Activated CD8-positive, alpha-beta memory T cell treated with anti-CD3 and anti-CD28 coated beads, Interleukin-2, amount 50 U/mL, for 24 hours (primary cell): ENCODE results near the gene C3orf49.

Experiments used
- DNase-seq: peaks from one replicate; pipeline ENCODE4 v3.0.0-alpha.2; 2020; ENCODE audit errors: extremely low read depth

The C3orf49 gene, protein sequence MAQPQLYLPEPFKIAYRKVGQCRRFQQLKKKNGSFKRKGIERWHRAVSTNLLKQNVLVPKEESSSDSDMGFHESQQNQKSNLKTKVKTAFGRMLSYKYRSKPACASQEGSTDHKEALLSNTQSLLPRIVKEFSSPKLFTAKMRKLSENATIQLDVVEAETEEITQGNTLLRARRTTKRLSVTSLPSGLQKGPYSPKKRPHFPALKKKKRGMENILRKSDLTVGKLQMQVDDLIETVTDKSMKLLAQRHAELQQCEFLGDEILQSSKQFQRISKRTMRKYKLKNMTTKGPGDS

DNA sequence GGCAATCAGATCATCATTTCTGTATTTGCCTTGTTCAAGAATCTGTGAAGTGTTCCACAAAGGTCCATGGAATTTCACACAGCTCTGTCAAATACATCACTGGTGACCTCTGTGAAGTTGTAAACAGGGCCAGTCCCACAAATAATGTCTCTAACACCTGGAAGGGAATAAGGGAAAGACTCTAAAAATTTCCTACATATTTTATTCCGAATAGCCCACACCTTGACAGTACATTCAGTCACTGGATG is at the start of gene C3orf49:
Gene C3orf49 (plus strand): TSS at position 149 of the 248 bp plus-strand sequence. CDS start 173 bp downstream, outside the sequence.
- DNase-seq, result no peak

DNA sequence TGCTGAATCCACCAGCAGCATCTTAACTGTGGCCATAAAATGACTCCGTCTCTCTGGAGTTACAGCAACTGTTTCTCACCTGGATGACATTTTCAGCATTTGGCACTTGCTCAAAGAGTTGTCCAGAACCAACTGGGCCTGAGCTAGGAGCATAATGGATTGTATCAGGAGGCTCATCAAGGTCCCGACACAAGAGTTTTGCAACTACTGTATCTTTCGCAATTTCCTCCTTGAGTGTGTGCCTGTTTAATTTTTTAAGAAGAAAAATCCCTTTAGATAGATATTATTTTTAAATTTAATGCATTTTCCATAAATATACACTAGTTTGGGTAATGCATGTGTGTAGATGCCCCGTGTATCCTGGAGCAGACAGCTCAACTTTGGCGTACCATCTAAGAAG is 44.3 kb upstream of the C3orf49 start:
- no peak for DNase-seq

DNA sequence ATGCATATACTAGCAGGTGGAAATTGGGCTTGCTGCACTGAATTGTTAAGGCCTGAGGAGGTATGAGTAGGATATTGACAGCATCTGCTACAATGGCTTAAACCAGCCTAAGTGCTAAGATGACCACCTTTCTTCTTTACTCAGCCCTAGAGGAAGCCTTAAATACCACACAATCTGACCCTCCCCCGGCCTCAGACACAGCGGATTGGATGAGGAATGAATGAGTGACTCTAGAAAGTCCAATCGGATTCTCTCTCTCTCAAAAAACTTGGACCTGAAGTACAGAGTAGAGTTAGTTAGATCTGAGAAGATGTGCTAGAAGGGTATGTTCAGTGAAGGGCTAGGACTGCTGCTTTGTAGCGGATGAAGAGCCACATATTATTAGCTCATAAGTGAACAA is 39.9 kb upstream of the C3orf49 start:
- no peak for DNase-seq

DNA sequence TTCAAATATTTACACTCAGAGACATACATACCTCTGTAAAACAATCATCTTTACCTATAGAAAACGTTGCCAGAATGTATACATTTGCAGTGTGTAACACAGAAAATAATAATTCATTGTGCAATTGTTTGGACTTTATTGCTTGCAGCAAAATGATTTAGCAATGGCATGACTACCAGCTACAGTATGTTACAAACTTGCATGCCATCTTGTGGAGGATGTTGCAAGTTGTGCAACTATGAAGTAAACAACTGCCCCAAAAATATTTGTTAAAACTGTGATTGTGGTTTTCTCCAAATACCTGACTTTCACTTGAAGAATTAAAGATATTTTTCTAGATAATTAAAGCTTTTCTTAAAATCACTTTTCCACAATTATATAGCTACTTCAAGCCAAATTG is 27.1 kb upstream of the C3orf49 start:
- DNase-seq, result no peak

DNA sequence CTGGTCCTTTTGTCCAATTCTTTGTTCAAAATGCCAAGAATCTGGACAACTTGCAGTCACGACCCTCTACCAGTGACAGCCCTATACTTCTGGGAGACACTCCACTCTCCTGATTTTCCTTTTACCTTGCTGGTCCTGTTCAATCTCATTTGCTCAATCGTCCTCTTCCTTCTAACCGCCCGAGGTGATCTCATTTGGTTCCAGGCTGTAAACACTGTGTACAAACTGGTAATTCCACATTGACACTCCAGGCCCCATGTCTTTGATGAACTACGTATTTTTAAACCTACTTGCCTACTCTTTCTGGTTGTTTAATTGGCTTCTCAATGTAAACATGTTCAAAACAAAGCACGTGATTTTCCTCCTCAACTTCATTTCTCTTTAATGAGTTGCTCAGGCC is 23.7 kb upstream of the C3orf49 start:
- DNase-seq, result no peak

DNA sequence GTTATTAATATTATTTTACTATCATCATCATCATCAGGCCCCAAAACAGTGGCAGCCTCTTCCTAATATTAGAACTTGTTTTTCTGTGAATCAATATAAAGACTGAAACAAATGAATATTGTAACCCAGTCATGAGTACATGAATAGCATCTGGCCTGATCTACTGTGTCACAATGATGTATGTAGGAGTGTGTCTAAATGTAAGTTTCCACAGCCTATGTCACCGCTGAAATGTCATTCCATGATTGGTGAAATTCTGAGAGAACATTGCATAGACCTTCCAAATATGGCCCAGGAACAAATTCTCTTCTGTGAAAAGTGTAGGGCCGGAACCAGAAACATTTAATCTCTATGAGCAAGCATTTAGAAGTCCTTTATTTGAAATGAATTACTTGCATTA is 20.6 kb upstream of the C3orf49 start:
- DNase-seq, result no peak

DNA sequence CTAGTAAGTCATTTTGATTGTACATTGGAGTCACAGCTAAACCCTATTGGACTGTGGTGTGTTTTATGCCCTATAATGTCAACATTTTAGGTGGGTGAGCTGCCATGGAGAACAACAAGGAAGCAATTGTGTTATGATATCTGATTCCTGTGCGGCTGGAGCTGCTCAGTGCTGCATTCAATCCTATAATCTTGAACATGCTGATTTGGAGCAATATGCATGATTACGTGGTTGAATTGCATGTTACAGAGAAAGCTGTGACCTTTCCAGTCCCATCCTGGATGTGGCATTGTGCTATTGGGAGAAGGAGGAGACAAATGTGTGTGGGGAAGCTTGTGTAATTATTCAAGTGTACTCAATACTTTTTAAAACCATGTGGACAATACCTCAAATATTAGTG is 20.1 kb upstream of the C3orf49 start:
- no peak for DNase-seq

DNA sequence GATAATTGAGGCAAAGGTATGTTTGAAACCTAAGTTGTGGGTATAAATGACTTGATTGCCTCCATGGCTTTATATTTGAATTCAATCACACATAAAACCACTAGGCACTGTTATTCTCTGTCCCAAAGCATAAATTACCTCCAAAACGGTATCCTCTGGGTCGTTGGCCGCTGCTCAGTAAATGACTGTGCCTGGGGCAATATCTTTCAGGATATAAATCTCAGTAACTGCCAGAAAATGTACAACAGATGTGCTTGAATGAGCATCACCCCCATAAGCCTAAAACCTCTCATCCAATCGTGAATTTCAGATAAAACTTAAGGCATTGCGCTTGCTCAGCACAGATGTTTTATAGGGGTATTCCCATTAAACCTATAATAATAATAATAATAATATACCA is 19.0 kb upstream of the C3orf49 start:
- DNase-seq, result no peak

DNA sequence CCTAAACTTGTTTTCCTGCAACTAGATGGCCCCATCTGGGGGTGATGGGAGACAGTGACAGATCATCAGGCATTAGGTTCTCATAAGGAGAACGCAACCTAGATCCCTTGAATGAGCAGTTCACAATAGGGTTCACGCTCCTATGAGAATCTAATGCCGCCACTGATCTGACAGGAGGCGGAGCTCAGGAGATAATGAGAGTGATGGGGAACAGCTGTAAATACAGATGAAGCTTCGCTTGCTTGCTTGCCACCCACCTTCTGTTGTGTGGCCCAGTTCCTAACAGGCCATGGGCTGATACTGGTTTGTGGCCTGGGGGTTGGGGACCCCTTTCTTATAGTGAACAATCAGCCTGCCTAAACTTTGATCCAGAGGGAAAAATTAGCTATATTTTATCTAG is 15.2 kb upstream of the C3orf49 start:
- DNase-seq, result no peak

DNA sequence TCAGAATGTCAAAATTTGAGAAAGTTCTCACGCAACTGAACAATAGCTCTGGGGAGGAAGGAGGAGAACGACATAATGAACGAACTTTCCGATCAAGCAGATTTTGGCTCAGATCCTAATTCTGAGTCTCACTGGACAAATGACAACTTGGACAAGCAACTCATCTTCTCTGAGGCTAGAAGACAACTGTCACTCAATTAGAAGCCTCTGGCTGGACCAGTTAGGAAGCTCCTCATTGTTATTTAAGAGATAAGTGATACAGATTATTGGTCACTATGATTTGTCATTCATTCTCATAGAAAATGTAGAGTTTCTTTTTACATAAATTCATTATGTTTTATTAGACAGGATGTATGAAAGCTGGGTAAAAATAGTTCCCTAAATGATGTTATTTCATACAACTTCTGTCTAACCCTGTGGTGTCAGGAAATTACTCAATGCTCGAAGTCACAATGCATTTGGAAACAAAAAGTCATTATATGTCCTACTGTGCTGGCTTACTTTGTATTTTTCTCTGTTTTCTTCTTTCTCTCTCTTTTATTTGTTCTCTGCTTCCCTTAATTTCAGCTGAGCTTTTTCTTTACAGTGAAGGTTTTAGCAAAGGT is 11.0 kb upstream of the C3orf49 start:
- no peak for DNase-seq

DNA sequence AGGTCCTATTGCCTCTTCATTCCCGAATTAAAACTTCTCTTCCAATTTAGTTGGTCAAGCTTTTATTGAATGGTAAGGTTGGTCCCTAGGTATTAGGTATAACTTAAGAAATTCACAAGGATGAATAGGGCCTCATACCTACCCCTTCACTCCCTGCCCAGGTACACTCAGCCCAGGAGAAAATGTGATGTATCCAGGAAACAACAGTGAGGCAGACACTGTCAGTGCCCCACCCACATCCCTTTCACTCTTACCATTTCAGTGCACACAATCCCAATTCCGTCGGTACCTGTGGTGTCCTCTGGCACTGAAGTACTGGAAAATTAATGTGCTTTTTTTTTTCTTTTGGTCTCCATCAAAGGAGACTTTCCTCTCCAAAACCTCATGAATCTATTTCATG is 10.5 kb upstream of the C3orf49 start:
- no peak for DNase-seq

DNA sequence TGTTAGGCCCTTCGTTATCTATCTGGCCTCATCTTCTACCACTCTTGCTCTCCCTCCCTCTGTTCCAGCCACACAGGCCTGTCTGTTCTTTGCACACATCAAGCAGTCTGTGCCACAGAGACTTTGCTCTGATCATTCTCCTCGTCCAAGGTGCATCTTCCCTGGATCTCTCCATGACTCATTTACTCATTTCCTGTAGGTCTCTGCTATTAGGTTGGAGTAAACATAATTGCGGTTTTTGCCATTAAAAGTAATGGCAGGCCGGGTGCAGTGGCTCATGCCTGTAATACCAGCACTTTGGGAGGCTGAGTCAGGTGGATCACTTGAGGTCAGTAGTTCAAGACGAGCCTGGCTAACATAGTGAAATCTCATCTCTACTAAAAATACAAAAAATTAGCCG is 9.5 kb upstream of the C3orf49 start:
- DNase-seq, result no peak

DNA sequence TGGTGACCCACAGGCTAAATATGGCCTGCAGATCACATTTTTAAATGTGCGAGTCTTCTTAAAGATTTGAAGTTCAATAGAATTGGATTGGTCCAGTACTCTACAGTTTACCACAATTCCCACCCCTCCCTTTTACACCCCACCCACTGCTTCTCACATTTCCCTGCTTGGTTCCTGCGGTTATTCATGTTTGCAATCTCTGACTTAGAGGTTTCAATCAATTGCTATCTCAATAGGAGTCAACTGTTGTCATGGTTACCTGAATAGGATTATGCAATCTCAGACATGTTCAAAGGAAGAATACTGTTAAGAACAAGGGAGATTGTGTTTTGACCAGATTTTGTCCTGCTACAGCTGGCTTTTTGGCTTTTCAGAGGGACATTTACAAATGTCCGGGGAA is 4.9 kb upstream of the C3orf49 start:
- DNase-seq, result no peak

DNA sequence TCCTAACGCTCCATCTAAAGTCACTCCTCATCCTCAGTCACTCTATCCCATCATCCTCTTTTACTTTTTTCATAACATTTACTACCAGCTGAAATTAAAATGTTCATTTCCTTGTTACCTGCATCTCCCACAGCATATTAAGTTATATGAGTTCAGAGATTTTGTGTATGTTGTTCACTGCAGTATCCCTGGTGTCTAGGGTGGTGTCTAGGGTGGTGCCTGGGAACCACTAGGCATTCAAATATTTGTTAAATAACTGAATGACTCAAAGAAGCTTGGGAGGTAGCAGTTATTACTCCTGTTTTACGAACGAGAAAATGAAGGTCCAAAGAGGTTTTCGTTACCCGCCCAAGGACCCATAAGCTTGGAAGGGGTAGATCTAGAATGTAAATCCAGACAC is 1.9 kb upstream of the C3orf49 start:
- no peak for DNase-seq

DNA sequence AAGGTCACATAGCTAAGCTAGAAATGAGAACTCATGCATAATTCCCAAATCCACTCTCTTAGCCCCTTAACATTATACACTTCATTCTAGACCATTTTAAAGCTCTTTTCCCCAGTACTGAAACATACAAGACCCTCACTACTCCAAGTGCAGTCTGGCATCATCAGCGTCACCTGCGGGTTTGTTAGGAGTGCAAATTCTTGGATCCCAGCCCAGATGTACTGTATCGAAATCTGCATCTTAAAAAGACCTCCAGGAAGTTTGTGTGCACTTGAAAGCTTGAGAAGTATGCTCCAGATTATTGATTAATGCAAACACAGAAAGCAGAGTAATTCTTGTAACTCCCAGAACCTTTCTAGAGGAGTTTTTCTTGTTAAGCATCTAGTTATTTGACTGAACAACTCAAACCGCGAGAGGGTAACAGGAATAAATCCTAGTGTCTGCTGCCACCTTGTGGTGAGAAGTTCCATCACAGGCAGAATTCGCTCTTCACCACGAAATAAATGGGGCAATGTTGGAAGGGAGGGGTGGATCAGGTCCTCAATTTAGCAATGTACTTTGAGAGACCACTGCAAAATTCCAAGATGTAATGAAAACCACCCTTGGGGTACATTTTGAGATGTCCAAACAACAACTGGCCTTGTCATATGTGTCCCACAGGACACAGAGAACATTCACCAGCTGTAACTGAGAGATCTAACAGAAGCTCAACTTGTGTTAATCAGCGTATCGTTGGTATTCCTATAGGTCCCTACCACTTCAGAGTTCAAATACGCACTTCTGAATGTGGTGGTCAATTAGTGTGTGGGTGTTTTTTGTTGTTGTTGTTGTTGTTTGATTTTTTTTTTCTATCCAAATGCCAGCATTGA is 583 bp upstream of the C3orf49 start:
- no peak for DNase-seq

DNA sequence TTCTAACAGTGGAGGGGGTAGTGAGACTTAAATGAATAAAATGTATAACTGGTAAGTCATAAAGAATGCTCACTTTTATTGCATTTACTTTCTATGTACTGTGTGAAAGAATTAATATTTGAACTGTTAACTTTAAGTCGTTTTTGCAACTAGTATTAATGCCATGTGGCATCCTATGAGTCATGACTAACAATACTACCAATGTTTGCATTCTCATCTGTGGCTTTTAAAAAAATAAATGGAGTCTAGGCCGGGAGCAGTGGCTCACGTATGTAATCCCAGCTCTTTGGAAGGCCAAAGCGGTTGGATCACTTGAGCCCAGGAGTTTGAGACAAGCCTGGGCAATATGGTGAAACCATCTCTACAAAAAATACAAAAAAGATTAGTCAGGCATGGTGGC is 5.2 kb downstream of the C3orf49 start:
- DNase-seq, result no peak

DNA sequence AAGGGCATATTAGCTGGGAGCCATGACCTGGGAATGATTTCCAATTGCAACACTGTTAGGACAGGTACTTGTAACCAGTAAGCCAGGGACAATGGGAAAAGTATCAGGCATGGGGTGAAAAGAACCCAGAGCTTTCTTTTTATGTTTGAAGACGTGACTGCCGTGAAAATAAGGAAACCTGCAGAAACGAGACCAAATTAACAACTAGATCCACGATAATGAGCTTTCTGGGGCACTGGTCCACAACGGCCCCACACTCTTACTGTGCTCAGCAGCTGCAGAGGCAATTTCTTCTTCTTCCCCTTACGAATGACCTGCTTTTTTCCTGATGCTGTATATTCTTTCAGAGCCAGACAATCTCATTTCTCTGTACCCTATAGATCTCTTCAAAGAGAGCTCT is 11.4 kb downstream of the C3orf49 start:
- DNase-seq, result no peak

DNA sequence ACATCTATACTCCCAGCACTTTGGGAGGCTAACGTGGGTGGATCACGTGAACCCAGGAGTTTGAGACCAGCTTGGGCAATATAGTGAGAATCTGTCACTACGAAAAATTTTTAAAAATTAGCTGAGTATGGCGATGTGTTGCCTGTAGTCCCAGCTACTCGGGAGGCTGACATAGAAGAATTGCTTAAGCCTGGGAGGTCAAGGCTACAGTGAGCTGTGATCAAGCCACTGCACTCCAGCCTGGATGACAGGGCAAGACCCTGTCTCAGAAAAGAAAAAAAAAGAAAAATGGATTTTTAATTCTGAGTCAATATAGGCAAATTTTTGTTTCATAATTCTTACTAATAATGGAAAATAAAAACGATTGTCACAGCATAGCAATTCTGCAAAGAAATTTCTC is 13.3 kb downstream of the C3orf49 start:
- no peak for DNase-seq

DNA sequence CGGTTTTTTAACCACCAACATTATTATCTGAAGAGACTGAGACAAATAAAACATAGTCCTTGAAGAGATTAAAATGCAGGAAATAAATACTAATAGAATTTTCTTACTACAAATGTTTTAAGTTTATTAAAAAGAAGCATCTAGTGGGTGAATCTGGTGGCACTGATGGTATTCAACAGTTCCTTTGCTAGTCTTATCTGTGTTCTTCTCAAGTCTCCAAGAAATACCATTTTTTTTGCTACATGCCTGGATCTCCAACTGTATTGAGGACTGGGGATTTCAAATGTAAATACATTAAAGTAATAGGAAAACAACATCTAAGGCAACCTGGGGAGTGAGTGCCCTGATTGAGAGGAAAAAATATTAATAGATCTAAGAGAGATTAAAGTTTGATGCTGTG is 22.6 kb downstream of the C3orf49 start:
- no peak for DNase-seq

DNA sequence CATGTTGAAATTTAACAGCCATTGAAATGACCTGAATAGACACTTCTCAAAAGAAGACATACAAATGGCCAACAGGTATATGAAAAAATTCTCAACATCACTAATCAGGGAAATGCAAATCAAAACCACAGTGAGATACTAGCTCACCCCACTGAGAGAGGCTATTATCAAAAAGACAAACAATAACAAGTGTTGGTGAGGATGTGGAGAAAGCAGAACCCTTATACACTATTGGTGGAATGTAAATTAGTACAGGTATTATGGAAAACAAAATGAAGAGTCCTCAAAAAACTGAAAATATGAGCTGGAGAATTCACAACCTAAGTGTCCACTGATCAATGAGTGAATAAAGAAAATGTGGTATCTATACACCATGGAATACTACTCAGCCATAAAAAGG is 23.0 kb downstream of the C3orf49 start:
- DNase-seq, result no peak

DNA sequence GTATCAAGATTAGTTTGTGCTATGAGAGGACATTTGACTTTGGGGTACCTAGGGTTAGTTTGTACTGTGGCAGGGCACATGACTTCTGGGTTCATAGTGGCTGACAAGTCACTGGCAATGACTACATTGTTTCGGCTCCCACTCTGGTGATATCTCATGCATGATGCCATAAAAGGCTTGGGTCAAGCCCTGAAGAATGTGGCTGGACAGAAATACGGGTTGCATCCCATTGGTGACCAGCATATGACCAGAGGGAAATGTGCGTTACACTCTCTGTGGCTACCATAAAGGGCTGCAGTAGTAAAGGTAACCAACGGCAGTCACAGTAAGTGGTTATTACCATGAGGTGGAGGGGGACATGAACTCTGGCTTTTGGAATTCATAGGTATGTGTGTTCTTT is 26.1 kb downstream of the C3orf49 start:
- no peak for DNase-seq

DNA sequence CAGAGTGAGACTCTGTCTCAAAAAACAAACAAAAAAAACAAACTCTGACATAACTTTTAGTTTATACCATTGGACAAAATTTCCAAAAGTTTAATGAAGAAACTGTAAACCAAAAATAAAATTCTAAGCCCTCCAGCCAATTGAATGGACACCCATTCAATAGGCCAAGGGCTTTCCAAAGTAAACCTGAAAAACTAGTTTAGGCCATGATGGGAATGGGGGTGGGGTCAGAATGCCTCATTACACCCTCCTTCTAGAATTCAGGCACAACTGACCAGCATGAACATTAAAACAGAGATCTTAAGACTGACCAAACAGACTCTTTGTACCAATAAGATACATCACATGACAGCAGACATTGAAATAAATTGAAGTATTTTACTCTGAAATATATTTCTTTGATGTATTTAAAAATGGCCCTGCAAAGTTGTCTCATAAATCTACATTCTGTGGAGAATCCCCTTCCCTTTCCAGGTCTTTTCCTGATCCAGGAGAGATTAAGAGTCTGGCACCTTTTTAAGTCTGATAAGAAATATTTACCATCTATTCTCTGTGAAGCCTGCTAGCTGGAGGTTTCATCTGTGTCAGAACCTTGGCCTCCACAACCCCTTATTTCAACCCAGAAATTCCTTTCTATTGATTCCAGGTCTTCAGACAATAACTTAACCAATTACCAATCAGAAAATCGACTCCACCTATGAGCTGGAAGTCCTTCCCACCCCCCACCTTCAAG is 28.8 kb downstream of the C3orf49 start:
- no peak for DNase-seq

DNA sequence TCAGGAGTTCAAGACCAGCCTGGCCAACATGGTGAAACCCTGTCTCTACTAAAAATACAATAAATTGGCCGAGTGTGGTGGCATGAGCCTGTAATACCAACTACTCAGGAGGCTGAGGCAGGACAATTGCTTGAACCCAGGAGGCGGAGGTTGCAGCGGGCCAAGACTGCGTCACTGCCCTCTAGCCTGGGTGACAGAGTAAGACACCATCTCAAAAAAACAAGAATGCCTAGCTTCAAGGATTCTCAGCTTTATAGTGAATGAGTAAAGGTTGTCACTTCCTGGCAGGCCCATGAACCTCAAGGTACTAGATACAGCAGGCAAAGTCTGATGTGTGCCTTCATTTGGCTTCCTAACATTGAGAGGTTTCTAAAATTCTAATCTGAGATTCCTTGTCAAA is 30.1 kb downstream of the C3orf49 start:
- no peak for DNase-seq
